ENCODE measurements around the gene SMIM5.

DNA sequence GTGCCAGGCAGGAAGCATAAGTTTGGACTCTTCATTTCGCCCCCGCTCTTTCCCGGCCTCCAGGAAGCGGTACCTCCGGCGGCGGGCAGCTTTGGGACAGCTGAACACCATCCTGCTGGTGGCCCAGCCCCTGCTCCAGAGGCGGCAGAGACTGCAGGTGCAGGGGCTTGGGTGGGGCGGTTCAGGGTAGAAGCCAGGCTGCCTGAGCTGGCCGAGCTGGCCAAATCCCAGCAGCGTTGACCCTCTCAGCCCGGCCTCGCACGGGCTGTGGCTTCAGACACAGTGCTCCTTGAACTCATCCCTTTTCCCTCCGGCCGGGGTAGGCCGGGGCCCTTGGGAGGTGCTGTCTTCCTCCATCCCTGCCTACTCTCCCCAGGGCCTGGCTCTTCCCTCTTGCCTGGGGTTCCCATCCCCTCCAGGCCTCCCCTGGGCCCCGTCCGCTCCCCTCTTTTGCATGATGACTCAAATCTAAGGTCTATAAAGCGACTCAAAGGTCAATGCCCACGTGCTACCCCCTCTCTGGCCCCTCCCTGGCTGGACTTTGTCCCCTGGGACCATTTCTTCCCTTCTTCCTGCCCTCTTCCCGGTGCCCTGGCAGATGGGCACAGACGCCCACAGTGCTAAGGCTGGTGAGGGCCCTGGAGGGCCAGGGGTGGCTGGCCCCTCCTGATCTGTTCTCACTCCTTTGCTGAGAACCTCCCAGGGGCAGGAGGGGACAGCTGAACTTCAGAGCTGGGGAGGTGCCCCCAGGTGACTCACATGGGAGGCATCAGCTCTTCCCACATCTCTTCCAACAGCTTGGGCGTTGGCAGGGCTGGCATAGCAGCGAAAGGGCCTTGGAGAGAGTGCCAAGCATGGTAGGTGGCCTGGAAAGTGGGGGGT lies 22.9 kb upstream of the SMIM5 start:
- no peak for TF ChIP-seq KDM5B (IDR thresholded peaks at IDR 0.05; ENCODE audit: insufficient replicate concordance, low read depth, low read length)
- no peak for TF ChIP-seq SREBF1 (IDR thresholded peaks at IDR 0.05; ENCODE audit: borderline replicate concordance, low read depth, low read length)
- TF ChIP-seq RBBP5 (IDR thresholded peaks at IDR 0.05; ENCODE audit: borderline replicate concordance, insufficient read depth, low read length, poor library complexity, severe bottlenecking) = no peak
- no peak for TF ChIP-seq THRAP3 (IDR thresholded peaks at IDR 0.05; ENCODE audit: borderline replicate concordance)
- TF ChIP-seq EP400 (IDR thresholded peaks at IDR 0.05) = no peak
- TF ChIP-seq HMG20B (CRISPR knock-in tag; IDR thresholded peaks at IDR 0.05) = no peak
- TF ChIP-seq POLR2A (conservative IDR thresholded peaks at IDR 0.05) = no peak
- no peak for TF ChIP-seq RCOR1 (IDR thresholded peaks at IDR 0.05; ENCODE audit: borderline replicate concordance in 1 of 2, low read depth in 2 of 2, low read length in 2 of 2)
- TF ChIP-seq CBX2 (IDR thresholded peaks at IDR 0.05; ENCODE audit: insufficient read depth, low read length, poor library complexity, severe bottlenecking) = no peak
